ENCODE results near the gene UNG. TPM values are rescaled to one million over a fixed set of nuclear protein-coding genes. Genes with fewer than 3 reads are reported as not detected.
"Not testable (repeated sequence)": the region's sequence is repeated elsewhere in the genome, so short reads cannot be mapped to it uniquely, and the experiment has no call there.

Gene UNG
- 188 and 195 TPM in 2 replicates for total RNA-seq (2021)
- long read RNA-seq, transcript UNG-201 (7 exons, 2,071 nt): major isoform, 1,173 of 1,563 reads
- long read RNA-seq, transcript UNG-203 (5 exons, 2,016 nt): minor isoform, 5 of 1,563 reads
- long read RNA-seq, transcript UNG-202 (6 exons, 2,130 nt): minor isoform, 349 of 1,563 reads
- long read RNA-seq, partial matches to known transcripts: 12 of 1,563 reads
- long read RNA-seq, other reads (novel, unspliced or antisense): 24 of 1,563 reads

GRCh38 chr12:109097435-109098182 is at the start of gene UNG:
Gene UNG (plus strand): TSS chr12:109097597. CDS start chr12:109097680, 83 bp downstream.
- Histone ChIP-seq H3K79me2 (ENCODE audit: insufficient read depth, low read length) (peaks cover 5% of the 10 kb centered on the region; the same call in 1 of the 2 replicates), H3K14ac (ENCODE audit: insufficient read depth, low read length) (peak within 1 kb of the TSS; percentile 78), H3K18ac (ENCODE audit: insufficient read length, low read depth, low read length) (peak within 1 kb of the TSS; percentile 72), H3T11ph (ENCODE audit: low read length) (no peak within 1 kb of the TSS), H3K27ac (ENCODE audit: insufficient read length, low read depth, low read length) (no peak within 1 kb of the TSS), H4K8ac (replicated peaks; ENCODE audit: insufficient read length, low read depth, low read length) (no peak within 1 kb of the TSS), H3K4me1 (ENCODE audit: insufficient read depth, low read length) (no peaks in the 10 kb centered on the region), H4K20me1 (ENCODE audit: control insufficient read depth, insufficient read depth, insufficient read length) (no peaks in the 10 kb centered on the region), H4K91ac (ENCODE audit: insufficient read length, low read depth, low read length) (no peak within 1 kb of the TSS), H2BK20ac (ENCODE audit: low read depth, low read length, poor library complexity, severe bottlenecking) (no peak within 1 kb of the TSS), H3K23me2 (ENCODE audit: insufficient read length, low read depth, low read length, poor library complexity, severe bottlenecking) (peaks cover 16% of the 10 kb centered on the region), H2BK12ac (ENCODE audit: insufficient read length, low read depth, low read length) (no peak within 1 kb of the TSS), H2BK15ac (ENCODE audit: low read depth, low read length) (no peak within 1 kb of the TSS), H2AK5ac (ENCODE audit: insufficient read length, low read length) (no peak within 1 kb of the TSS), H3K4ac (ENCODE audit: low read depth, low read length) (no peak within 1 kb of the TSS; the same call in 1 of the 2 replicates), H3K27me3 (ENCODE audit: insufficient read depth, low read length) (no peaks in the 10 kb centered on the region), H3K79me1 (ENCODE audit: insufficient read depth, low read depth, low read length, poor library complexity, severe bottlenecking) (peaks cover 8% of the 10 kb centered on the region), H3K9me3 (ENCODE audit: control insufficient read depth, low read depth, low read length) (no peaks in the 10 kb centered on the region), H2BK120ac (ENCODE audit: low read depth, low read length, poor library complexity, severe bottlenecking) (peak within 1 kb of the TSS; percentile 24), H3K9ac (ENCODE audit: extremely low read depth, insufficient read length, low read length) (peak within 1 kb of the TSS; percentile 82), H2BK5ac (ENCODE audit: insufficient read length, low read length) (no peak within 1 kb of the TSS), H3K4me2 (ENCODE audit: insufficient read depth, insufficient read length, low read length) (peak within 1 kb of the TSS; percentile 85), H3K56ac (ENCODE audit: insufficient read length, low read depth, low read length) (no peak within 1 kb of the TSS), H2AFZ (ENCODE audit: low read length) (no peak within 1 kb of the TSS), H3K23ac (ENCODE audit: insufficient read length, low read depth, low read length) (no peak within 1 kb of the TSS), H4K5ac (ENCODE audit: insufficient read length, low read depth, low read length) (no peak within 1 kb of the TSS)
- H3K9me3 Mint-ChIP-seq: no peaks in the 10 kb centered on the region
- peaks cover 8% of the 10 kb centered on the region for H3K27me3 Mint-ChIP-seq (ENCODE audit: low read depth)
- peak within 1 kb of the TSS in 2 of 3 experiments; percentile 82 to 98; a peak in 4 of 7 replicates for H3K27ac Mint-ChIP-seq
- WGBS (ENCODE audit: extremely low coverage, insufficient read length, low lambda C conversion rate): no CpG with 5 or more reads among the region's 71 CpGs
- peaks cover 7 to 23% of the 10 kb centered on the region in 2 experiments for H3K4me1 Mint-ChIP-seq
- peak; percentile 97 for DNase-seq
- H3K36me3 Mint-ChIP-seq (ENCODE audit: insufficient read depth in 1 of 3, low read depth in 3 of 3): peaks cover 32 to 40% (median 38%) of the 10 kb centered on the region in 3 experiments
- peak within 1 kb of the TSS; percentile 86 to 89 for H3K4me3 Mint-ChIP-seq
- no peak for TF ChIP-seq CTCF (conservative IDR thresholded peaks at IDR 0.05)

- H2BK12ac ChIP-seq (ENCODE audit: insufficient read length, low read depth, low read length); H3T11ph ChIP-seq (ENCODE audit: low read length); H3K36me3 Mint-ChIP-seq (ENCODE audit: insufficient read depth in 1 of 3, low read depth in 3 of 3); H3K14ac ChIP-seq (ENCODE audit: insufficient read depth, low read length); DNase-seq; H3K9me3 ChIP-seq (ENCODE audit: control insufficient read depth, low read depth, low read length); H2AK5ac ChIP-seq (ENCODE audit: insufficient read length, low read length); H3K27ac Mint-ChIP-seq; H3K79me1 ChIP-seq (ENCODE audit: insufficient read depth, low read depth, low read length, poor library complexity, severe bottlenecking); H2BK15ac ChIP-seq (ENCODE audit: low read depth, low read length); H3K27me3 Mint-ChIP-seq (ENCODE audit: low read depth); H3K9ac ChIP-seq (ENCODE audit: extremely low read depth, insufficient read length, low read length); H4K5ac ChIP-seq (ENCODE audit: insufficient read length, low read depth, low read length); H4K91ac ChIP-seq (ENCODE audit: insufficient read length, low read depth, low read length); H3K4me1 ChIP-seq (ENCODE audit: insufficient read depth, low read length); H4K8ac ChIP-seq (replicated peaks; ENCODE audit: insufficient read length, low read depth, low read length); H3K23me2 ChIP-seq (ENCODE audit: insufficient read length, low read depth, low read length, poor library complexity, severe bottlenecking); H3K18ac ChIP-seq (ENCODE audit: insufficient read length, low read depth, low read length); H3K4ac ChIP-seq (ENCODE audit: low read depth, low read length); H2AFZ ChIP-seq (ENCODE audit: low read length); H3K27ac ChIP-seq (ENCODE audit: insufficient read length, low read depth, low read length); H3K9me3 Mint-ChIP-seq; H2BK120ac ChIP-seq (ENCODE audit: low read depth, low read length, poor library complexity, severe bottlenecking); H3K4me3 Mint-ChIP-seq; H3K56ac ChIP-seq (ENCODE audit: insufficient read length, low read depth, low read length); H2BK5ac ChIP-seq (ENCODE audit: insufficient read length, low read length); H3K27me3 ChIP-seq (ENCODE audit: insufficient read depth, low read length); H3K79me2 ChIP-seq (ENCODE audit: insufficient read depth, low read length); H3K23ac ChIP-seq (ENCODE audit: insufficient read length, low read depth, low read length); H4K20me1 ChIP-seq (ENCODE audit: control insufficient read depth, insufficient read depth, insufficient read length); H2BK20ac ChIP-seq (ENCODE audit: low read depth, low read length, poor library complexity, severe bottlenecking); H3K4me2 ChIP-seq (ENCODE audit: insufficient read depth, insufficient read length, low read length): not testable (repeated sequence)
- peaks cover 10 to 12% of the 10 kb centered on the region in 2 experiments for H3K4me1 Mint-ChIP-seq
- no CpG with 5 or more reads among the region's 3 CpGs for WGBS (ENCODE audit: extremely low coverage, insufficient read length, low lambda C conversion rate)
These were observed 48.7 kb upstream of the UNG start for GRCh38 chr12:109048706-109049105.
